ENCODE data around the gene TTC23L.
A peak's percentile ranks its signal among the peaks of the same experiment; 100 is the strongest.

Gene TTC23L

GRCh38 chr5:34869256-34869655 is 30.3 kb downstream of the TTC23L start:
- FAIRE-seq = no peak
- DNase-seq (ENCODE audit: low spot score) = no peak

GRCh38 chr5:34870382-34870781 is 31.4 kb downstream of the TTC23L start:
- FAIRE-seq (no peak), DNase-seq (ENCODE audit: low spot score) (no peak)

GRCh38 chr5:34876275-34876674 is 37.3 kb downstream of the TTC23L start:
- DNase-seq (ENCODE audit: low spot score) (no peak), FAIRE-seq (no peak)

GRCh38 chr5:34881246-34881645 is 42.3 kb downstream of the TTC23L start:
- FAIRE-seq (no peak), DNase-seq (ENCODE audit: low spot score) (no peak)

GRCh38 chr5:34886392-34887119 is 47.6 kb downstream of the TTC23L start:
- FAIRE-seq = no peak
- DNase-seq (ENCODE audit: low spot score) = no peak

- FAIRE-seq (no peak), DNase-seq (ENCODE audit: low spot score) (no peak)
Observed at GRCh38 chr5:34889394-34889793, 50.4 kb downstream of the TTC23L start.

GRCh38 chr5:34891981-34892380 is 53.0 kb downstream of the TTC23L start:
- DNase-seq (ENCODE audit: low spot score) (no peak), FAIRE-seq (no peak)

GRCh38 chr5:34892414-34892813 is 53.5 kb downstream of the TTC23L start:
- FAIRE-seq = no peak
- DNase-seq (ENCODE audit: low spot score) = no peak

GRCh38 chr5:34894716-34895115 is 55.8 kb downstream of the TTC23L start:
- DNase-seq (ENCODE audit: low spot score) = no peak
- no peak for FAIRE-seq

- FAIRE-seq (no peak), DNase-seq (ENCODE audit: low spot score) (no peak)
Observed at GRCh38 chr5:34895641-34896419, 56.9 kb downstream of the TTC23L start.

- FAIRE-seq (no peak), DNase-seq (ENCODE audit: low spot score) (no peak)
Observed at GRCh38 chr5:34897646-34898045, 58.7 kb downstream of the TTC23L start.

GRCh38 chr5:34898258-34898895 is 59.4 kb downstream of the TTC23L start:
- peak; percentile 44 for FAIRE-seq

GRCh38 chr5:34899066-34899465 is 60.1 kb downstream of the TTC23L start:
- no peak for DNase-seq (ENCODE audit: low spot score)
- no peak for FAIRE-seq

More at GRCh38 chr5:34898258-34898895, 59.4 kb downstream of the TTC23L start:
- DNase-seq (ENCODE audit: low spot score) = peak; percentile 68

GRCh38 chr5:34900652-34901051 is 61.7 kb downstream of the TTC23L start:
- FAIRE-seq = no peak
- no peak for DNase-seq (ENCODE audit: low spot score)

GRCh38 chr5:34903260-34903659 is 64.3 kb downstream of the TTC23L start:
- no peak for DNase-seq (ENCODE audit: low spot score)
- no peak for FAIRE-seq

- FAIRE-seq (no peak), DNase-seq (ENCODE audit: low spot score) (no peak)
Observed at GRCh38 chr5:34905564-34905963, 66.6 kb downstream of the TTC23L start.

- DNase-seq (ENCODE audit: low spot score) = no peak
- FAIRE-seq = no peak
Observed at GRCh38 chr5:34913072-34913471, 74.1 kb downstream of the TTC23L start.

GRCh38 chr5:34914671-34915138 is 75.7 kb downstream of the TTC23L start:
- DNase-seq (ENCODE audit: low spot score) (peak; percentile 28), FAIRE-seq (no peak)

GRCh38 chr5:34915139-34915855 is 76.3 kb downstream of the TTC23L start, which contains the start of the genes BRIX1 and RAD1:
TSS of gene BRIX1 (plus strand) at chr5:34915711. CDS start at chr5:34915739, 28 bp downstream.
TSS of gene RAD1 (minus strand) at chr5:34915504. CDS start at chr5:34914892, 612 bp downstream.
- peak; percentile 97 for DNase-seq (ENCODE audit: low spot score)
- peak; percentile 44 for FAIRE-seq

- FAIRE-seq = no peak
- DNase-seq (ENCODE audit: low spot score) = peak; percentile 16
Observed at GRCh38 chr5:34915856-34916192, 76.9 kb downstream of the TTC23L start.

- FAIRE-seq (no peak), DNase-seq (ENCODE audit: low spot score) (no peak)
Observed at GRCh38 chr5:34916518-34916917, 77.6 kb downstream of the TTC23L start.
